DMS 273 (cell line): ENCODE results near the gene MYPN.
A peak's percentile ranks its signal among the peaks of the same experiment; 100 is the strongest.
"Not testable (repeated sequence)": the region's sequence is repeated elsewhere in the genome, so short reads cannot be mapped to it uniquely, and the experiment has no call there.

Experiments
- DNase-seq: peaks from one replicate; lab custom pipeline; 2025; ENCODE audit not compliant: unreplicated experiment; lab: John Stamatoyannopoulos, UW

MYPN gene

GRCh38 chr10:68167586-68168189, 58.4 kb downstream of the MYPN start:
- DNase-seq = no peak

GRCh38 chr10:68171539-68172080, 62.3 kb downstream of the MYPN start:
- no peak for DNase-seq

DNA sequence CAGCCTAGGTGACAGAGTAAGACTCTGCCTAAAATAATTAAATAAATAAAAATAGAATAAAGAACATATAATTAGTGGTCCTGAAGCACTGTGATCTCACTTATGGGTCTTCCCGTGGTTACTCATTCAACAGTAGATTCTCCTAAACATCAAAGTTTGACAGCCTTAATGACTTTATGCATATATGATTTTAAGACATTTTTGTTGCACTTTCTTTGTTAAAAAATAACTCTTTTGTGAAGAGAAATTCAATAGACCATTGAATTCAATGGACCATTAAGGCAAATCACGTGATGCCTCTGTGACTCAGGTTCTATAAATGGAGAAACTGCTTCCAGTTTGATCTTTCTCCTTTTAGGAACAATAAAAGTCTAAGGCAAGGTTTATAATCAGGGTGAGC, 63.0 kb downstream of the MYPN start:
- no peak for DNase-seq

GRCh38 chr10:68175949-68176348, 66.7 kb downstream of the MYPN start:
- DNase-seq = no peak

DNA sequence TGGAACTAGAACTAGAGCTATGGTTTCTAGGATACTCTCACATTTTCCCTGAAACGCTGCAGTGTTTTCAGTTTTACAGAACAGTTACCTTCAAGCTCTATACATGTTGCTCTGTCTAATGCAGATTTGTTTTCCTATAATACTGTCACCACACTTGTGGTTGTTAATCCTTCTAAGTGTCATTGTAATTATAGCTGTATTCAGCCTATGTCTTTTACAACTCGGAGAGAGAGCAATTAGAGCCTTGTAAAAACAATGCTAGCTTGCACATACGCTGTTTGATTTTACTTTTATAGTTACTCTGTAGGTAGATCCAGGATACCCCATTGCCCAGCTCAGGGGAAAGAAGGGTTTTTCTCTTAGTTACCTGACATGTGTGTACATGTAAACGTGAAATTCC, 67.5 kb downstream of the MYPN start:
- no peak for DNase-seq

GRCh38 chr10:68178592-68178991, 69.3 kb downstream of the MYPN start:
- no peak for DNase-seq

DNA sequence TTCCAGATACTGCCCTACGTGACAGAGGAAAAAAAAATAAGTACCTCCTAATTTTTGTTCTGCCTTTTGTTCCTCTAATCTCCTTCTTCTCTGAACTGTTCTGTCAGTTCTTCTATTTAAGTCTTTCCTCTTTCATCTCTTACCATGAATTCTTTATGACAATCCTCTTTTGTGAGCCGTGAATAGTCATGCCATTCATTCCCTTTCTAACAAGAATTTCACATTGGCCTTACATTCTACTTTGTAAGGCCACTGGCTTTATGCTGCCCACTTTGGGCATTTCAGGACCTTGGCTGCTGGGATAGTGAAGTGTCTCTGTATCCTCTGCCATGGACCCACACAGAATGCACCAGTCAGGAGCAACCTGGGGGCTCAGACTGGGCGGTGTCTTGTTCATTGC, 69.7 kb downstream of the MYPN start:
- DNase-seq = no peak

DNA sequence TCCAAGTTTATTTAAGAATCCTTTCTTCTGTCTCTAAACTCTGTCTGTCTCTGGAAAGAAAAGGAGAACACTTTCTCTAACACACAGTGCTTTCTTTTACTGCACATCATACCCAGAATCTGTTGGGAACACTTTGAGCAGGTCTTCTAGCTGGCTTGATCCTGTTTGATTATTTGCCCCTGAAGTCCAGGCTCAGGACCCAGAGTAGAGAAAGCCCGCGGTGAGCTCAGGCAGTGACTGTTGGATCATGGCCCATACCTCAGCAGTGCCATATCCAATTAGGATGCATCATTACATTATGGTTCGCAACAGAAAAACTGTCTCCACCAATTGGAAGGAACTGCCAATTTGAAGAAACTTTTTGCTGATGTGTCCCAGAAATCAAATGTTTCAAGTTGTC, 71.2 kb downstream of the MYPN start:
- no peak for DNase-seq

DNA sequence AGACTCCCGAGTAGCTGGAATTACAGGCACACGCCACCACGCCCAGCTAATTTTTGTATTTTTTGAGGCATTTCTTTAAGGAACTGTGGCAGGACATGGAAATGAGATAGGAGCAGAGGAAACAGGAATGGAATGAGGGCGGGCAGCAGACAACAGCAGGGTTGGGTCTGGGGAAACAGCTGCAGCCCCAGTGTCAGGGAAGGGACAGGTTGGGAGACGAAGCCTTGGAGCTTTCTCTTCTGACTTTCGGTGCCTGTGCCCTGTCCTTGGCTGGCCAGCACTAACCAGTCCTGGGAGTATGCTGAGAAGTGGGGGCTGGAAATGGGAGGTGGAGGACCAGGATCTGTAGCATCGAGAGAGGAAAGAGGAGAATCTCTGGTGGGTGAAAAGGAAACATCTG, 75.3 kb downstream of the MYPN start:
- DNase-seq = no peak

GRCh38 chr10:68185085-68185484, 75.8 kb downstream of the MYPN start:
- no peak for DNase-seq

DNA sequence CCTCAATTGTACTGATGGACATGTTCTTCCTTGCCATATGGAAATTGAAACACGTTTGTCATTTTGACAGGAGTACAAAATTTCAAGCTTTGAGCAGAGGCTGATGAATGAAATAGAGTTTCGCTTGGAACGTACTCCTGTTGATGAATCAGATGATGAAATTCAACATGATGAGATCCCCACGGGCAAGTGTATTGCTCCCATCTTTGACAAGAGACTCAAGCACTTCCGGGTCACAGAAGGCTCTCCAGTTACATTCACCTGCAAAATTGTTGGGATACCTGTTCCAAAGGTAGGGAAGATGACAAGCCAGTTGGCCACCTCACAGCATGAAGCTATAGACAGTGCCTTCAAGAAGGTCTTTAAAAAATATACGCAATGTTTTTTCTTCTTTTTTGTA, 79.5 kb downstream of the MYPN start:
- no peak for DNase-seq

GRCh38 chr10:68192113-68192512, 82.8 kb downstream of the MYPN start:
- DNase-seq = no peak

- no peak for DNase-seq
Measured at GRCh38 chr10:68194290-68194689, 85.0 kb downstream of the MYPN start.

DNA sequence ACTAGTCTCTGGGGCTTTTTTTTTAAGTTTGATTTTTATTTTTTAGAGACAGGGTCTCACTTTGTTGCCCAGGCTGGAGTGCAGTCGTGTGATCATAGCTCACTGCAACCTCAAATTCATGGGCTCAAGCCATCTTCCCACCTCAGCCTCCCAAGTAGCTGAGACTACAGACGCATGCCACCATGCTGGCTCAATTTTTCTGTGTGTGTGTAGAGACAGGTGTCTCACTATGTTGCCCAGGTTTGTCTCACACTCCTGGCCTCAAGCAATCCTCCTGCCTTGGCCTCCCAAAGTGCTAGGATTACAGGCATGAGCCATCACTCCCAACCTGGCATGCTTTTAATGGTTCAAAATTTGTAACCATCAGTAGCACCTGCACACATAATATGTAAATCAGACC, 86.5 kb downstream of the MYPN start:
- not testable (repeated sequence) for DNase-seq

GRCh38 chr10:68196701-68197100, 87.4 kb downstream of the MYPN start:
- no peak for DNase-seq

DNA sequence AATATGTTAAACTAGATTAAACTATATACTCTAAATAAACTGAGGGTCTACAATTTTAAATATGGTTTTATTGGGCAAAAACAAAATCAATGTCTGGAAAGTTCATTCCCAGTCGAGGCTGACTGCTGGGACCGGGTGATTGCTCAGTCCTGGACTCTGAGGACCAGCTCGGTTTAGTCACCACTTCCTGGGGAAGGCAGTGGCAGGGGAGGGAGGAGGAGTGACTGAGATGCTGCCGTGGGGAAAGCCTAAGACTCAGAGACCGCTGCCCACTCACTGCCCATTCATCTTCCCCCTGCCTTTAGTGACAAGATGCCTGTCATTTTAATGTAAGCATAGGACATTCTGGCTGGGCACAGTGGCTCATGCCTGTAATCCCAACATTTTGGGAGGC, 93.7 kb downstream of the MYPN start:
- DNase-seq = no peak

- peak; percentile 80 for DNase-seq
Measured at GRCh38 chr10:68208424-68209042, 99.2 kb downstream of the MYPN start.

- no peak for DNase-seq
Measured at GRCh38 chr10:68211669-68212068, 102.4 kb downstream of the MYPN start.

DNA sequence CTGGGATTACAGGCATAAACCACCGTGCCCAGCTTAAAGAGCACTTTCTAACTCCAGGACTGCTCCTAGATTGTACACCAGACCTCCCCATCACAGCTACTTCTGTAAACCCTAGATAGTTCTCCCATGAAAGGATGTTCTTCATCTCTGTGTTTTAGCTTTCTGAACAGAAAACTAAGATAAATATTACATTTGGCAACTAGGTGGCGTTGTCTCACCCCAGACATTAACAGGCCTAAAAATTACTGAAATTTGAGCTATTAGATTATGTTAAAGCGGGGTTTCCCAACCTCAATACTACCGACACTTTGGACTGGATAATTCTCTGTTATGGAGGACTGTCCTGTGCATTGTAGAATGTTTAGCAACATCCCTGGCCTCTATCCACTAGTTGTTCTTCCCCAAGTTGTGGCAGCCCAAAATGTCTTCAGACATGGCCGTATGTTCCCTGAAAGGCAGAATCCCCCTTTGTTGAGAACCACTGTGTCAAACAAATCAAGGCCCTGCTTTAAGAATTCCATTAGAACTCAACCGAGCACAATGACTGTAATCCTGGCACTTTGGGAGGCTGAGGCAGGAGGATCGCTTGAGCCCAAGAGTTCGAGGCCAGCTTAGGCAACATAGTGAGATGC, 103.5 kb downstream of the MYPN start:
- DNase-seq = peak; percentile 49

- no peak for DNase-seq
Measured at GRCh38 chr10:68218786-68219185, 109.5 kb downstream of the MYPN start.

- DNase-seq = no peak
Measured at GRCh38 chr10:68221196-68221595, 111.9 kb downstream of the MYPN start.

- DNase-seq = no peak
Measured at GRCh38 chr10:68222391-68222790, 113.1 kb downstream of the MYPN start.
